ENCODE measurements around the gene KRCC1.
"Not testable (repeated sequence)": the region's sequence is repeated elsewhere in the genome, so short reads cannot be mapped to it uniquely, and the experiment has no call there.

KRCC1 gene

DNA sequence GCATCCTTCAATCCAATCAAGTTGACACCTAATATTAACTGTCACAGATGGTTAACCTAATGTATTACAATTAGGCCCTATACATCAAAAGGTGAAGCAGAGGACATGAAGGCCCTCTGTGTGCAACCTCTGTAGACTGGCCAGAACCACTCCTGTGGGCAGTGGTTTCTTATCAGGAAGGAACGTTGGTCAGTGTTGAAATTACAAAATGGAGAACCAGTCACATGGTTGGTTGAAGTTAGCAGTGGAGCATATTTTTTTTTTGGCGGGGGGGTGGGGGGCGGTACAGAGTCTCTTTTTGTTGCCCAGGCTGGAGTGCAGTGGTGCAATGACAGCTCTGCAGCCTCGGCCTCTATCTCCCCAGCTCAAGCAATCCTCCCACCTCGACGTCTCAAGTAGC lies 59.0 kb downstream of the KRCC1 start:
- no peak for DNase-seq

DNA sequence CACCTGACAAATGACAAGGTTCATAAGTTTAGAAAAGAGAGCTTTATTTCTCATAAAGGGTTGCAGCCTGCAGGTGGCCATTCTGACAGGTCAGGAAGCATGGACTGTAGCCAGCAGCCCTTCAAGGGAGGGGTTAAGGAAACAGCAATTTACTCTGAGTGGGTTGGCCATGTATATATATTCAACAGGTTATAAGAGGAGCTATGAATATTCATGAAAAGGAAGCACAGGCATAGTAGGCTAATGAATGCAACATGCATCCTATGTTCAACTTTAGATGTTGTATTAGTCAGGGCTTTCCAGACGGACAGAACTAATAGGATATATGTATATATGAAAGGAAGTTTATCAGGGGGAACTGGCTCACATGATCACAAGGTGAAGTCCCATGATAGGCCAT lies 59.8 kb downstream of the KRCC1 start:
- DNase-seq = no peak

DNA sequence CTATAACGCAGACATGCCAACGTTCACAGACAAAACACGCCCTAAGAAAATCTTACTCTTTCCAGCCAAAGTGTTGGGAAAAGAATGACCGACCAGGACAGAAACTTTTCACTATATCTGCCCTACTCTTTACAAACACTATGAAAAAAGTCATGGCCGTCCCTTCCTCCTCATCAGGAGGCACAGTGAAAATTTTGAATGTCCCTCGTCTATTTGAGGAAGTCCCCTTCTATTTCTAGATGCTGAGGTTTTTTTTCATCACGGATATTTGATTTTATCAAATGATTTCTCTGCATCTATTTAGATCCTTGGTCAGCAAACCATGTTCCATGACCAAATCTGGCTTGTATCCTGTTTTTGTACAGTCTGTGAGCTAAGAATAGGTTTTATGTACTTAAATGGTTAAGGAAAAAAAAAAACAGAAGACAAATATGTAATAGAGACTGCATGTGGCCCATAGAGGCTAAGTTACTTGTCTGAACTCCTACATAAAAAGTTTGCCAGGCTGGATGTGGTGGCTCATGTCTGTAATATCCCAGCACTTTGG lies 61.2 kb downstream of the KRCC1 start:
- DNase-seq = not testable (repeated sequence)

- DNase-seq = not testable (repeated sequence)
Measured at GRCh38 chr2:87992569-87992968, 63.0 kb downstream of the KRCC1 start.

- DNase-seq = not testable (repeated sequence)
Measured at GRCh38 chr2:87987473-87987872, 68.1 kb downstream of the KRCC1 start.

DNA sequence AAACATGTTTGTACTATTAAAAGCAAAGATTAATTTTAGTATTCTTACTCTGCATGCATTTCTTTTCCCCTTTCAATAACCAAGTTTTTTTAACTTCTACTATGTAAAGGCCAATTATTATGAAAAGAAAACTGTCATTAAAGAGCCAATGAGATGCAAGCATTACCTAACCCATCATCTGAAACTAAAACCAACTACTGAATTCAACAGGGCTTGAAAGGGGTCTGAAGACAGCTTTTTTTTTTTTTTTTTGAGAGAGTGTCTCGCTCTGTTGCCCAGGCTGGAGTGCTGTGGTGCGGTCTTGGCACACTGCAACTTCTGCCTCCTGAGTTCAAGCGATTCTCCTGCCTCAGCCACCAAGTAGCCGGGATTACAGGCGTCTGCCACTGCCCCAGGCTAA lies 69.7 kb downstream of the KRCC1 start:
- DNase-seq = not testable (repeated sequence)

GRCh38 chr2:87981182-87981581 lies 74.4 kb downstream of the KRCC1 start:
- DNase-seq = not testable (repeated sequence)
